ENCODE measurements around the gene SNAP23. TPM values are rescaled to one million over a fixed set of nuclear protein-coding genes. Genes with fewer than 3 reads are reported as not detected.

Gene SNAP23
- 90.6 TPM for polyA plus RNA-seq (2013, experiment 1 of 2; ENCODE audit: insufficient read length)
- polyA plus RNA-seq (2013, experiment 2 of 2; ENCODE audit: insufficient read length): 107 TPM

- DNase-seq: peak; percentile 97
These were observed at the start of gene SNAP23 for GRCh38 chr15:42495361-42496212. SNAP23 (plus strand) TSS chr15:42495634; CDS start chr15:42511847, 16,213 bp downstream.

GRCh38 chr15:42447599-42447998 is 47.8 kb upstream of the SNAP23 start:
- DNase-seq: no peak

DNA sequence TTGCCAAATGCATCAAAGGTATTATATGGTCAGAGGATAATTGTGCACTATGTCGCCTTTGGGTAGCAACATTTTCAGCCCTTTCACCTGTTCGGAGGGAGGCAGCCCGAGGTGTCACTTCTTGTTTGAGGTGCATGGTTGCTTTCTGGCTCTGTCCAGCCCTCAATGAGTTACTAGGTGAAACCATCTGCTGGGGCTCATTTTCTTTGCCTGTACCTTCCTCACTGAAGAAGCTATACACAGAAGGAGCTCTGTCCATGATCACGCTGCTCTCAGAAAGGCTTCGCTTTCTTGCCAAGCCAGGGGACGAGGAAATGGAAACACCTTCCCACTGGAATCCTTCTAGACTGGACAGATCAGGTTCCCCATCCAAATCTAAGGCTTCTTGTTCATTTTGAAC is 47.2 kb upstream of the SNAP23 start:
- no peak for DNase-seq

DNA sequence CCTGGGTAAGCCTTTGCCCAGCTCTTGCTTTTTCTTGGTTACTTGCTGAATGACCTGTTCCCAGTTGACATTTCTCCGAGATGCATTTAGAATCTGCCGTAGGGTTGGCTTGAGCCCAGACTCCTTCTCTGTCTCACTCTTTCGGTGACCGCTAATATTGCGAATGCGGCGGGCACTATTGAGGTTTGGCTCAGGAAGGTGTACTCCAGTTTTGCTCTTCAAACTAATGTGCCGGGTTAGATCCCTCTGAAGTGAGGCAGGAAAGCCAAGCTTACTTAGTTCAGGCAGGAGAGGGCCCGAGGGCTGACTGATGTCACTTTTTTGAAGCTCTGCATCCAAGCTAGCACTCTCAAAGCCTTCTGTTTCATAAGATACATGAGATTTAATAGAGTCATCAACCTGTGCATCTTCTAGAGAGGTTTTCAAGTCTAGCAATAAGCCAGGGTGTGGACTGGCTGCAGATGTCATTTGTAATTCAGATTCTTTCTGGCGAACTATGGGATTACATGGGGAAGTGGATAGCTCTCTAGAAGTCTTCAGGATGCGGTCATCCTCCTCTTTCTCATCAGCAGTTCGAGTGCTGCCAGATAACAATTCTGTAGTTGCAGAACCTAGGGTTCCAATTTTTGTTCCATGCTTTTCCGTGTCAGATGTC is 45.5 kb upstream of the SNAP23 start:
- no peak for DNase-seq

DNA sequence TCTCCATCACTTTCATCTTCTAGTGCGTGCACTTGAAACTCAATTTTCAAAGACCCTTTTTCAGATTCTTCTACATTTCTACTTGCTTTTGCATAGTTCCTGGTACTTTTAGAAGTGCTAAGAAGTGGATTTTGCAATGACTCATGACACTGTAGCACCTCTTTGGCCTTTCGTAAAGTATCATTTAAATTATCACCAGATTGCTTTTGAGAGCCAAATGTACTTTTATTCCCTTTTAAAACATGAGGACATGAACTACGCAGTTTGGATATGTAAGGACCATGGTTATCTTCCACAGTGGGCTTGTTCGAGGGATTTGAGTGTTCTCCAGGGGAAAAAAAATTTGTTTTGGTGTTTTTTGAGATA is 45.0 kb upstream of the SNAP23 start:
- DNase-seq: no peak

DNA sequence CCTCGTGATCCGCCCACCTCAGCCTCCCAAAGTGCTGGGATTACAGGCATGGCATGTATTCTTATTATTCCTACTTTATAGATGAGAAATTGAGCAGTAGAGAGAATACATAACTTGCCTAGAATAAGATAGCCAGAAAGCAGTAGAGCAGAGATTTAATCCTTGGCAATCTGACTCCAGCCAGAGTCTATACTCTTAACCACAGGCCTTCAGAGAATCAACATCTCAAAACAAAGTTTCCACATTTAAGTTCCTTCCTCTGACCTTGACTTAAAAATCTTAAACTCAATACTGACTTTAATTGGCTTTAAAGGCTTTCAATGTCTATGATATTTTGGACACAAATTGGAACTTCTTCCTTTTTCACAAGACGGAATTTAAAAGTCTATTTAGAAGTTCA is 41.6 kb upstream of the SNAP23 start:
- DNase-seq: no peak

- DNase-seq: peak; percentile 66
These were observed 38.9 kb upstream of the SNAP23 start for GRCh38 chr15:42456531-42456930.

DNA sequence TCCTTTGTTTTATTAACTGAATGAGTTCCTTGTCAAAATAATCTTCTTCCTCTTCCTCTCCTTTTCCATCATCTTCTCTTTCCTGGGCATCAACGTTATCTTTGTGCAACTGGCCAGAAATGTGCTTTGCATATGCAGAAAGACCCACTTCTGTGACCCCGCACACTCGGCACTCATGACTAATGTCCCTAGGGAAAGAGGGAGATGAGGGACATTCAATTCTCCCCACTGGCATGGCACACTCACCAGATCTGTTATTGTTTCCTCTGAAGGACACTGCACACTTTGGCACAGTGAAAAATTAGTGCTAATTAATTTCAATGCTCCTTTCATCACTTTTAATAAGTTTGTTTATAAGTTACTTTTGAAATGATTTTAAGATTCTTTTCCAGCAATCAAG is 38.5 kb upstream of the SNAP23 start:
- peak; percentile 80 for DNase-seq

DNA sequence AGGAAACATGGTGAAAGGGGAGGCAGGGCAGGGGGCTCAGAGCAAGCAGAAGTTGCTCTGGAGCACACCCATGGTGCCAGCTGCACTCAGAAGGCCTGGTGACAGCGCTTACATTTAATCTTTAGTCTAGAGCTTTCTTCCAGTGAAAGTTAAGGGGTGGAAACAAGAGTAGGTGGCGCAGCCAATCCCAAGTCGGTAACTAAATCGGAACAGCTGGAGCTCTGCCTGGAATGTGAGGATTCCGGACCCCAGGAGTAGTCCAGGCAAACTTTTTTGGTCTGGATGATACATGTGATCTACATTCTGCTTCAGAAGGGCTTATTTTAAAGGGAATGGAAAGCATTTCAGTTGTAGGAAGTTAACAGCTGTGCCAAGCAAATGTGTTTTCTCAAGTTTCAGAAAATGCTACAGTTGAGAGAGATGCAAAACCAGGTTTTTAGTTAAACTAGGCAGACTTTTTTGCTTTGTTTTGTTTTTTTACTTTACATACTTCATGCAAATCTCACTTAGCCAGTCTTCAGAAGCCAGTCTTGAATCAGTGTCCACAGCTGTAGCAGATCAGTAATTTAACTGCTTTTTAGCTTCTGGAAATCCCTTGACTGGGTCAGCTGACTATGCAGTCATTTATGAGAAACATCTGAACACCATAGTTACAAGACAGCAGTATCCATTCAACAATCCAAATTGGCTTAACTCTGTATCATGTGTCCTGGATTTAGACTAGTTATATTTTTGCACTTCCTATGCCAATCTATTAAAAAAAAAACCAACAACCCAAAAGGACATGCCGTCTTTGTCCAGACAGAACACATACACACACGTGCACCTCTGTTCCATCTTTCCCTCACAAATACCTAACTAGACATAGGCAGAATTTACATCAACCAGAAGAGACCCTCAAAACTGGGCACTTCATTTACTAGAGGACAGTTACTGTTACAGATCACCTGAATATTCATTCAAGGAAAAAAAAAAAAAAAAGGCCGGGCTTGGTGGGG is 37.7 kb upstream of the SNAP23 start:
- peak; percentile 96 for DNase-seq

DNA sequence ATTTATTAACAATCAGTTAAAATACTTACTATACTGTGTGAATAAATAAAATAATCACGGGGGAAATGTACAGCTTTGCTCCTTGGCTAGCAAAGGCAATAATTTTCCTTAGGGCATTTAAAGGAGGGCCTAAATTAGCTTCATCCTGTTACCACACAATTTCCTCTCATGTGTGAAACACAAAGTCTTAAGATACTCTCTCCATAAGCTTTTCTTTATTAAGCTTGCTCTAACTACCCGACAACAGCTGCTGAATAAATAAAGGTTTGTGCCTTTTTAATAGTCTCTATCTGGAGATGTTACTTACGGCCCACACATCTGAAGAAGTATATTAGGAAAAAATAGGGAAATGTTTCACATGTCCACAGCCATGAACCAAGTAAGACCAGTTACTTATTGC is 34.2 kb upstream of the SNAP23 start:
- DNase-seq: no peak

DNA sequence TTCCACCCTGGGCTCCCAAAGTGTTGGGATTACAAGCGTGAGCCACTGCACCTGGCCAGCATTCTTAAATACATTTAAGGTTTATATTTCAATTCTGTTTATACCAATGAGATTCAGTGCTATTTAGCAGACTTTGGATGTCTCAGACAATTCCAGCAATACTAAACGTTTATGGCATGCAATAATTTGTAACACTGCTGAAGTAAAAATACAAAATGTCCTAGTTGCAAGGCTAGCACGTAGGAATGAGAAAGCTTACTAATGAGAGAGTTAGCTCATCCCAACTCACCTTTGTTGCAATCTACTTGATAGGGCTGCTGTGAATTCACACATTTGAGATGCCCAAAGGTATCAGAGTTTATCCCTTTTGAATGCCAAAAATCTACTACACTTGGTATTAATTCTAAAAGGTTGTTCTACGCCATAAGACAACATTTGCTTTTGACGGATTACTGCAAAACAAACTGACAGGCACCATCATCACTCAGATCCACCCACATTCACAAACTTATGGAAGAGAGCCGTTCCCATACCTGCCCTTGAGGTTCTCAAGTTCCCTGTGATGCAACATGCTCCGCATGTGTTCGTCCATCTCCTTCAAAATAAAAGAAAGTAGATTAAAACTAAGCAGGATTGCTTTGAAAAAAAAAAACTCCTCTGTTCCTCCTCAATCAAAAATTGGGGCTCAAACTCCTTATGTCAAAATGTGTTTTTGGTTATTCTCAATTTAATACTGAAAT is 29.7 kb upstream of the SNAP23 start:
- no peak for DNase-seq

GRCh38 chr15:42471002-42471401 is 24.4 kb upstream of the SNAP23 start:
- no peak for DNase-seq

- DNase-seq: no peak
These were observed 20.6 kb upstream of the SNAP23 start for GRCh38 chr15:42474827-42475226.

DNA sequence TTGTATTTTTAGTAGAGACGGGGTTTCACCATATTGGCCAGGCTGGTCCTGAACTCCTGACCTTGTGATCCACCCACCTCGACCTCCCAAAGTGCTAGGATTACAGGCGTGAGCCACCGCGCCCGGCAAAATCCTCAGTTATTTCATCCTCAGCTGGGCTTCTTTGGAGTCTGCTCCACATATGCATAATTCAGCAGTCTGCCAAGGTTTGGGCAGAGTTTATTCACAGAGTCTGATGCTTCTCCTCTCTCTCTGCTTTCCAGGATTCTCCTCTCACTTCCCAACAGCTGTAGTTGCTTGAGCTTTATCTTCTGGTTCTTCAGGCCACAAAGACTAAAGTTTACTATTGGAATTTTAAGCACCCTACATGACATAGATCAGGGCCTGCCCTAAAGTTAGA is 12.7 kb upstream of the SNAP23 start:
- DNase-seq: no peak

GRCh38 chr15:42483677-42484076 is 11.8 kb upstream of the SNAP23 start:
- no peak for DNase-seq

- DNase-seq: no peak
These were observed 5.2 kb upstream of the SNAP23 start for GRCh38 chr15:42490291-42490670.

- DNase-seq: peak; percentile 92
These were observed 4.5 kb upstream of the SNAP23 start, which contains the start of gene ZNF106 for GRCh38 chr15:42490671-42491538. ZNF106 (minus strand) TSS chr15:42491141; CDS start chr15:42472289, 18,852 bp downstream.

DNA sequence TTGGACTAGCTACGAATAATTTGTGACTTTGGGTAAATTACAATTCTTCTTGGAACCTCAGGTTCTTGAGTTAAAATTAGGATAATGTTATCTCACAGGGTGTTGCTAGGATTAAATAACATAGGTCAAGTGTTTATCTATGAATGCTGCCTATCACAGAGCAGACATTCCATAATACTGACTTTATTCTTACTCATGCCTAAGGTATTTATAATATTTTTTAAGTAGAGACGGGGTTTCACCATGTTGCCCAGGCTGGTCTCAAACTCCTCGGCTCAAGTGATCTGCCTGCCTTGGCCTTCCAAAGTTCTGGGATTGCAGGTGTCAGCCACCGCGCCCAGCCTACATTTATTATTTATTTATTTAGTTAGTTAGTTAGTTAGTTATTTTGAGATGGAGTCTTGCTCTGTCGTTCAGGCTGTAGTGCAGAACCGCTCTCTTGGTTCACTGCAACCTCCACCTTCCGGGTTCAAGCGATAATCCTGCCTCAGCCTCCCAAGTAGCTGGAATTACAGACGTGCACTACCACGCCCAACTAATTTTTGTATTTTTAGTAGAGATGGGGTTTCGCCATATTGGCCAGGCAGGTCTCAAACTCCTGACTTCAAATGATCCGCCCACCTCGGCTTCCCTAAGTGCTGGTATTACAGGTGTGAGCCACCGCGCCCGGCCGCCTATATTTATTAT is 3.8 kb upstream of the SNAP23 start:
- peak; percentile 85 for DNase-seq

DNA sequence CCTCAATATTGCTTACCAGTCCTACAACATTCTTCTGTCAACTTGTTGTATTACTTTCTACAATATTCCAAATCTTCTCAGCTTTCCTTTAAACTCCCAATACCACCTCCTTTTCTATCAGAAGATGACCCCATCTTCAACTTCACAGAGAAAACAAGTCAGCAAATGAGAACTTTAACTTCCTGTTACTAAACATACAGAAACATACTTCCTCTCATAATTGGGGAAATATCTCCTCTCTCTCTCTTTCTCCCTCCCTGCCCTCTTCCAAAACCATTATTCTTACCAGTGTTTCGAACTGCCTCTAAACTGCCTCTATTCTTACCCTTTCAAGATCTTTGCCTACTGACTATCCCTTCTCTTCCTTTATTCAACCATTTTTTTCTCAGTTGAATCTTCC is 1.8 kb upstream of the SNAP23 start:
- no peak for DNase-seq

DNA sequence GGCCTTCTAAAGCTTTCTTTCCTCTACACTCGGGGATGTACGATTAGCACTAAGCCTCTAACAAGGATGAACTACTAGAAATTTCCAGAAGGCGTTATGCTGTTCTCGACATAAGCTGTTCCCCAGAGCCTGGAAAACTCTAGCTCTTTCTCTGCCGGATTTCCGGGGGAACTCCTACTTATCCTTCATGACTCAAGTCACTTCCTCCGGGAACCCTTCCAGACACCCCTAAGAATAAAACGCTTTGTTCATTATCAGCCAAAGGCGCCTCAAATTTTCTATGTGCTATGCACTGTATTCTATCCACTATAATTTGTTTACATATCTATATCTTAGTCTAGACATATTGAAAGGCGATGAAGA is 455 bp upstream of the SNAP23 start:
- DNase-seq: peak; percentile 73

All from fibroblast of skin of back (primary cell).